Activated T-helper 1 cell treated with anti-CD3 and anti-CD28 coated beads, Interleukin-12 subunit alpha, Interleukin-12 subunit beta, Interleukin-2, Interleukin-4 antibody, amounts not matched to agents 30 ng/mL and 10 ng/mL and 1 ng/mL, durations not matched to agents 14 hours and 24 hours and 36 hours (primary cell): ENCODE results near the gene SEMA4F. TPM values are rescaled to one million over a fixed set of nuclear protein-coding genes. Genes with fewer than 3 reads are reported as not detected.
A peak's percentile ranks its signal among the peaks of the same experiment; 100 is the strongest.

Experiments used
- DNase-seq: peaks from one replicate; pipeline ENCODE4 v3.0.0; 2021; ENCODE audit warnings: low spot score
- H3K27ac Mint-ChIP-seq: one replicate; pipeline ENCODE4 v1.8.0; 2021; ENCODE audit warnings: mild to moderate bottlenecking, mixed read lengths
- H3K27me3 Mint-ChIP-seq: one replicate; pipeline ENCODE4 v1.8.0; 2022; ENCODE audit warnings: mild to moderate bottlenecking, moderate library complexity, mixed read lengths; ENCODE audit not compliant: insufficient read depth
- H3K36me3 Mint-ChIP-seq: one replicate; pipeline ENCODE4 v1.8.0; 2021; ENCODE audit warnings: low read depth, mixed read lengths
- H3K4me1 Mint-ChIP-seq: one replicate; pipeline ENCODE4 v1.8.0; 2021; ENCODE audit warnings: low read depth, mixed read lengths
- H3K4me3 Mint-ChIP-seq: one replicate; pipeline ENCODE4 v1.8.0; 2021; ENCODE audit warnings: mild to moderate bottlenecking, moderate library complexity, mixed read lengths
- H3K9me3 Mint-ChIP-seq: one replicate; pipeline ENCODE4 v1.8.0; 2021; ENCODE audit warnings: mixed read lengths
- intact Hi-C: fragments of 100-400 bp; cut with micrococcal nuclease; formaldehyde crosslinking; loops from one replicate; pipeline ENCODE4 v1.15.1; 2024
- total RNA-seq: library from RNA; stranded (reverse); gene quantifications from 2 replicates; pipeline ENCODE4 v1.2.3, GENCODE V29; 2022

Gene SEMA4F
- total RNA-seq, 1 donor from 2014 or later: 3.2 TPM

DNA sequence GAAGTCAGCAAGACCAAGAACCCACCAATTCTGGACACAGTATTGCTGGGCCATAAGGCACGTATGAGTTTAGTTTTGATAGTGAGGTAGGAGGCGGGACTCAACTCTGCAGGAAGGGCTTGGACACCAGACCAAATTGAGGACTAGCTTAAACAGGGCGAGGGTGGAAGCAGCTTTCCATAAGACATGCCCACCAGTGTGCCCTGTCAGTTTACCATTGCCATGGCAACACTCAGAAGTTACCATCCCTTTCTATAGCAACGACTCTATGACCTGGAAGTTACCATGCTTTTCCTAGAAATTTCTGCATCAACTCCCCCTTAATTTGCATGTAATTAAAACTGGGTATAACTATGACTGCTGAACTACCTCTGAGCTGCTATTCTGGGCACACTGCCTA, 8.7 kb upstream of the SEMA4F start:
- no peak for DNase-seq
- H3K4me1 Mint-ChIP-seq: no peaks in the 10 kb centered on the region
- intact Hi-C loops: no loop called here
- H3K36me3 Mint-ChIP-seq: peaks cover 2% of the 10 kb centered on the region
- H3K9me3 Mint-ChIP-seq: no peaks in the 10 kb centered on the region
- no peak overlapping the region for H3K4me3 Mint-ChIP-seq
- no peak overlapping the region for H3K27ac Mint-ChIP-seq
- peaks cover 34% of the 10 kb centered on the region for H3K27me3 Mint-ChIP-seq

DNA sequence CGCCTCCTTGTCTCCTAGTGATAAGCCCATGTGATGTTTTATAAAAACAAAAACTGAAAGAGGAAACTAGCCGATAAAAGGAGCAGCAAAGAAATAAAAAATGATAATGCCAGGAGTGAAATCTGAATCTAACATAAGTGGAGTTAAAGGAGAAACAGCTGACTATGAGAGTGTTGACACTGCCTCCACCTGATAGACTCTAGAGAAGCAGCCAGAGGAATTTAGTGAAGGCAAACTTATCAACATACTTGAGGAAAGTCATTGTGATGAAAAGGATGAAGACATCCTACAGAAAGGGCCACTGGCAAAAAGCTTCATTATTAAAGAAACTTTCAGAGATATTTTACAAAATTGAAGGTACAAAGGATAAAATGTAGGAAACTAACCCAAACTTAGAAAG, 7.8 kb upstream of the SEMA4F start:
- intact Hi-C loops: no loop called here

GRCh38 chr2:74646834-74647482, 7.1 kb upstream of the SEMA4F start:
- Mint-ChIP-seq H3K9me3 (no peaks in the 10 kb centered on the region), H3K27me3 (peaks cover 33% of the 10 kb centered on the region)

More for the DNA sequence above, 7.8 kb upstream of the SEMA4F start:
- Mint-ChIP-seq H3K27me3 (peaks cover 33% of the 10 kb centered on the region), H3K27ac (no peak overlapping the region), H3K4me1 (no peaks in the 10 kb centered on the region), H3K9me3 (no peaks in the 10 kb centered on the region), H3K4me3 (no peak overlapping the region), H3K36me3 (peaks cover 2% of the 10 kb centered on the region)
- DNase-seq: no peak

GRCh38 chr2:74648009-74648443, 6.0 kb upstream of the SEMA4F start, which contains the start of gene M1AP:
Gene M1AP (minus strand): TSS chr2:74648330. CDS start chr2:74640275, 8,055 bp downstream.
- intact Hi-C loops: no loop called here

More at GRCh38 chr2:74646834-74647482, 7.1 kb upstream of the SEMA4F start:
- Mint-ChIP-seq H3K4me1 (no peaks in the 10 kb centered on the region), H3K27ac (no peak overlapping the region), H3K4me3 (no peak overlapping the region), H3K36me3 (peaks cover 2% of the 10 kb centered on the region)
- no peak for DNase-seq
- intact Hi-C loops: no loop called here

DNA sequence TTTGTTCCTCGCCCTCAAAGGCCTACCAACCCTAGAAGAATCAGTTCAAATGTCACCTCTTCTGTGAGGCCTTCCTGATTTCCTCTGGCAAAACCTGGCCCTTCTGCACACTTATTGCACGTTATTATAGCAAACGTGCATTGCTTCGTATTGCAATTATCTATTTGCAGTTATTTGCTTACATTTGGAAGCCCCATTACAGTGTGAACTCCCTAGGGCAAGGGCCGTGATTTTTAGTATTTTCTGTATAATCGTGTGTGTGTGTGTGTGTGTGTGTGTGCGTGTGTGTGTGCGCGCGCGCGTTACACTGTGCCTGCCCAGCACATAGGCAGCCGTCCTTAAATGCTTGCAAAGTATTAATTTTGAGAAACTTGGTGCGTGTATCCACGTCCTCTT, 460 bp upstream of the SEMA4F start:
- intact Hi-C loops: loop anchor here (5.0 to 10.0 kb wide), 6 partner anchors 66 to 1479 kb away; partner anchors contain the start of genes C2orf81, EGR4, GCFC2 and POLE4
- Mint-ChIP-seq H3K9me3 (no peaks in the 10 kb centered on the region), H3K27ac (no peak overlapping the region), H3K4me3 (peak overlapping the region; percentile 89), H3K36me3 (peaks cover 6% of the 10 kb centered on the region), H3K4me1 (peaks cover 12% of the 10 kb centered on the region), H3K27me3 (peaks cover 43% of the 10 kb centered on the region)
- DNase-seq: no peak

More at GRCh38 chr2:74648009-74648443, 6.0 kb upstream of the SEMA4F start, which contains the start of gene M1AP:
- no peaks in the 10 kb centered on the region for H3K4me1 Mint-ChIP-seq
- peak within 1 kb of the TSS; percentile 45 for H3K4me3 Mint-ChIP-seq
- H3K9me3 Mint-ChIP-seq: no peaks in the 10 kb centered on the region
- H3K27ac Mint-ChIP-seq: no peak within 1 kb of the TSS
- H3K36me3 Mint-ChIP-seq: peaks cover 2% of the 10 kb centered on the region
- peaks cover 42% of the 10 kb centered on the region for H3K27me3 Mint-ChIP-seq
- DNase-seq: no peak

- Mint-ChIP-seq H3K27ac (no peak overlapping the region), H3K36me3 (peaks cover 6% of the 10 kb centered on the region), H3K4me3 (peak overlapping the region; percentile 89), H3K9me3 (no peaks in the 10 kb centered on the region), H3K27me3 (peaks cover 29% of the 10 kb centered on the region), H3K4me1 (peaks cover 12% of the 10 kb centered on the region)
- no peak for DNase-seq
- intact Hi-C loops: loop anchor here (2.0 to 10.0 kb wide), 6 partner anchors 59 to 1481 kb away; partner anchors contain the start of genes C2orf81, EGR4, GCFC2 and PCGF1
Measured at GRCh38 chr2:74655579-74655978, 1.5 kb downstream of the SEMA4F start.

DNA sequence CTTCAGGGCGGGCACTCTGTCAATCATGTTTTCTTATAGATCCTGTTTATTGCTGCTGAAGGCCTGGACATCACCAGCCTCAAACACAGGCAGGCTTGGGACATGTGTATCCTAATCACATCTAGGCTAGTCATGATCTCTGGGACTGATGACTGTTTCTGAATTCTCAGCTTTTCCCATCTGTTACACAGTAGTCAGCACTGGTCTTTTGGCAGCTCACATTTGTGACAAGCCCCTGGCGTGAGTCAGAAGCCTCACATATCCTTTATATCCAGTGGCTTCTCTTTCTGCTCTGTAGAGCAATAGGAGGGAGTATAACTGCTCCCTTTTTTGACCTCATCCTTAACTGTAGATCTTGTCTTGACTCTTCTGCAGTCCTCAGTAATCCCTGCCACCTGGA, 4.5 kb downstream of the SEMA4F start:
- Mint-ChIP-seq H3K27me3 (peaks cover 18% of the 10 kb centered on the region), H3K36me3 (peaks cover 6% of the 10 kb centered on the region), H3K9me3 (no peaks in the 10 kb centered on the region), H3K4me1 (peaks cover 12% of the 10 kb centered on the region), H3K27ac (no peak overlapping the region), H3K4me3 (no peak overlapping the region)
- DNase-seq: no peak
- intact Hi-C loops: loop anchor here (10.0 kb wide), 4 partner anchors 234 to 1484 kb away; partner anchors contain the start of genes C2orf81, EGR4, GCFC2 and WDR54

DNA sequence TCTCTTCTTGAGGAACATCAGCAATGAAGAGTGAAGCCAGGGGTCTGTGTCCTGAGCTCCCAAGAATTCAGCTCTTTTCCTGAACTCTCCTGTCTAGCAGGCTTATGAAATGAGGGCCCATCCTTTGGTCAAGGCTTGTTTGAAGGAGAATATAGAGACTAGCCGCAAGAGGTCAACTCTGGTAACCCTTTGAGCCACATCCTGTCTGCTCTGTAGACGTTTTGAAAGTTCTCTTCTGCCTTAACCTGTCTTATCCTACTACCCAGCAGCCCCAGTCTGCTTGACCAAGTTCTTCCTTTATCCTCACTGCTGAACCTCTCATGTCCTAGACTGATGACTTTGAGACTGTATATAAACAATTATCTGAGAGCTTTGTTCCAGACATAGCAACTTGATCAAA, 5.4 kb downstream of the SEMA4F start:
- H3K9me3 Mint-ChIP-seq: no peaks in the 10 kb centered on the region
- H3K27me3 Mint-ChIP-seq: peaks cover 18% of the 10 kb centered on the region
- intact Hi-C loops: loop anchor here (10.0 kb wide), 4 partner anchors 235 to 1485 kb away; partner anchors contain the start of genes C2orf81, EGR4, GCFC2 and WDR54

GRCh38 chr2:74668087-74668486, 14.0 kb downstream of the SEMA4F start:
- H3K4me3 Mint-ChIP-seq: no peak overlapping the region
- intact Hi-C loops: no loop called here
- H3K4me1 Mint-ChIP-seq: no peaks in the 10 kb centered on the region
- H3K27me3 Mint-ChIP-seq: no peaks in the 10 kb centered on the region
- no peaks in the 10 kb centered on the region for H3K36me3 Mint-ChIP-seq
- no peak overlapping the region for H3K27ac Mint-ChIP-seq
- no peak for DNase-seq
- H3K9me3 Mint-ChIP-seq: no peaks in the 10 kb centered on the region

More for the DNA sequence above, 5.4 kb downstream of the SEMA4F start:
- Mint-ChIP-seq H3K4me1 (peaks cover 12% of the 10 kb centered on the region), H3K27ac (no peak overlapping the region), H3K4me3 (no peak overlapping the region), H3K36me3 (peaks cover 6% of the 10 kb centered on the region)
- DNase-seq: no peak

DNA sequence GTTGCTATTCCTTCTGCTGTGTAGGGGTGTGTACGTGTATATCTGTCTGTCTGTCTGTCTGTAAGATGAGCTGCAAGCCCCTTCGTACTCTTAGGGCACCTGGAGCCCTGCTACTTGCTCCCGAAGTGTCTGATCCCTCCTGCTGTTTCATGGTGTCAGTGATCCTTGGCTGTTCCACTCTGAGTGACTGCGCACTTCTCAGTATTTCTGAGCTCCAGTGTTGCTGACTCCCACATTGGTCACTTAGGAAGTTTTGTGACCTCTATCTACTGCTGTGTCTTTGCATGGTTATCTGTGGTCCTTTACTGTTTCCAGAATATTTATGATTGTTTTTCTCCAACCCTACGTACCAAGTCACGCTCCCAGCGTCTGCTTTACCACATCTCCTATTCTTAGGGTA, 16.2 kb downstream of the SEMA4F start:
- Mint-ChIP-seq H3K4me3 (no peak overlapping the region), H3K9me3 (no peaks in the 10 kb centered on the region), H3K27ac (no peak overlapping the region), H3K4me1 (no peaks in the 10 kb centered on the region), H3K27me3 (no peaks in the 10 kb centered on the region), H3K36me3 (no peaks in the 10 kb centered on the region)
- intact Hi-C loops: no loop called here
- no peak for DNase-seq

- Mint-ChIP-seq H3K27me3 (no peaks in the 10 kb centered on the region), H3K4me3 (no peak overlapping the region), H3K36me3 (peaks cover 1% of the 10 kb centered on the region), H3K4me1 (no peaks in the 10 kb centered on the region), H3K9me3 (no peaks in the 10 kb centered on the region), H3K27ac (no peak overlapping the region)
- intact Hi-C loops: no loop called here
- DNase-seq: no peak
Measured at GRCh38 chr2:74671479-74671878, 17.4 kb downstream of the SEMA4F start.

DNA sequence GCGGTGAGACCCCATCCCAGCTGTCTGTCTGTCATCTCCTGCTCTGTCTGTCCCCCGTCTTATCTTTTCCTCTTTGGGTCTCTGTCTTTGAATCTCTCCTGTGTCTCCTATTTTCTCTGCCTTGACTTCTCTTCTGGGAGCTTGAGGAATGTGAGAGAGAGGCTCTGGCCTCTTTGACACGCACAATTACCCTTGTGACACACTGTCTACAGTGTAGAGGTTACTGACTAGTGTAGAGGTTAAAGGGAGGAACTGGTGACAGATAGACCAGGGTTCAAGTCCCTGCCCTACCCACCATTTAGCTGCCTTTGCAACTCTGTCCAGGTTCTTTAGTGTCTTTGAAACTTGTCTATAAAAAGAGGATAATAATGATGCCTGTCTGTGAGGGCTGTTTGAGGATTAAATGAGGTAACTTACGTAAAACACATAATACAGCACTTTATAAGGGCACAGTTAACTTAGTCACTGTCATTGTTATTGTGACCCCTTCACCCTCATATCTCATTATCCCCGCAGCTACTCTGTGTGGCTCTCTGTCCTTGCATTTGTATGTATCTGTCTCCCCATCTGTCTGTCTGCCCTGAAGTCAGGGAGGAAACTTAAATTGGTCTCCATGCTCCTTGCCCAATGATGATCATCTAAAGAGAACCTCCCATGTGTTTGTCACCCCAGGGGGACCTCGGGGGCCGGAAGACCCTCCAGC, 19.9 kb downstream of the SEMA4F start:
- H3K27me3 Mint-ChIP-seq: no peaks in the 10 kb centered on the region
- intact Hi-C loops: no loop called here
- H3K4me3 Mint-ChIP-seq: no peak overlapping the region
- no peaks in the 10 kb centered on the region for H3K4me1 Mint-ChIP-seq
- H3K27ac Mint-ChIP-seq: no peak overlapping the region
- DNase-seq: no peak
- no peaks in the 10 kb centered on the region for H3K9me3 Mint-ChIP-seq
- H3K36me3 Mint-ChIP-seq: peaks cover 1% of the 10 kb centered on the region

DNA sequence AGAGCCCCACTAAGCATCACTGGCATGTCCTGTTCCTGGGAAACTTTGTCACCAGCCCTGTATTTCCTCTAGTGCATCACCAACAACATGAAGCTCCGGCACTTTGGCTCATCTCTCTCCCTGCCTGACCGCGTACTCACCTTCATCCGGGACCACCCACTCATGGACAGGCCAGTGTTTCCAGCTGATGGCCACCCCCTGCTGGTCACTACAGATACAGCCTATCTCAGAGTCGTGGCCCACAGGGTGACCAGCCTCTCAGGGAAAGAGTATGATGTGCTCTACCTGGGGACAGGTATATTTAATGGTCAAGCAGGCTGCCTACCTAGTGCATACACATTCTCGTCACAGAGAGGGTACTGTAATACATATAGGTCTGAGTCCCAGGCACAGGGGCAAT, 21.0 kb downstream of the SEMA4F start:
- no peak for DNase-seq
- Mint-ChIP-seq H3K27ac (no peak overlapping the region), H3K27me3 (no peaks in the 10 kb centered on the region)

More for the DNA sequence above, 21.0 kb downstream of the SEMA4F start:
- H3K4me3 Mint-ChIP-seq: no peak overlapping the region
- no peaks in the 10 kb centered on the region for H3K4me1 Mint-ChIP-seq
- intact Hi-C loops: no loop called here
- no peaks in the 10 kb centered on the region for H3K9me3 Mint-ChIP-seq
- H3K36me3 Mint-ChIP-seq: peaks cover 1% of the 10 kb centered on the region
